ENCODE results near the gene SMC1B. TPM values are rescaled to one million over a fixed set of nuclear protein-coding genes. Genes with fewer than 3 reads are reported as not detected.
A peak's percentile ranks its signal among the peaks of the same experiment; 100 is the strongest.
"Not testable (repeated sequence)": the region's sequence is repeated elsewhere in the genome, so short reads cannot be mapped to it uniquely, and the experiment has no call there.

SMC1B gene
- total RNA-seq, 1 donor = not detected

- no peak for DNase-seq (ENCODE audit: low read depth in 2 of 3, low spot score in 2 of 3)
These were observed 9.0 kb upstream of the SMC1B start for GRCh38 chr22:45422237-45422983.

GRCh38 chr22:45421349-45422055 is 8.1 kb upstream of the SMC1B start:
- no peak for DNase-seq (ENCODE audit: low read depth in 2 of 3, low spot score in 2 of 3)

GRCh38 chr22:45420539-45420938 is 7.1 kb upstream of the SMC1B start:
- no peak for DNase-seq (ENCODE audit: low read depth in 2 of 3, low spot score in 2 of 3)

GRCh38 chr22:45420011-45420410 is 6.6 kb upstream of the SMC1B start:
- no peak for DNase-seq (ENCODE audit: low read depth in 2 of 3, low spot score in 2 of 3)

- DNase-seq (ENCODE audit: low read depth in 2 of 3, low spot score in 2 of 3) = no peak
These were observed 5.4 kb upstream of the SMC1B start for GRCh38 chr22:45418770-45419138.

GRCh38 chr22:45418056-45418769 is 4.8 kb upstream of the SMC1B start:
- no peak for DNase-seq (ENCODE audit: low read depth in 2 of 3, low spot score in 2 of 3)

- DNase-seq (ENCODE audit: low read depth in 2 of 3, low spot score in 2 of 3) = no peak
These were observed 409 bp downstream of the SMC1B start for GRCh38 chr22:45413013-45413367.

- DNase-seq (ENCODE audit: low read depth in 2 of 3, low spot score in 2 of 3) = no peak
These were observed 5.6 kb downstream of the SMC1B start for GRCh38 chr22:45407793-45408192.

GRCh38 chr22:45402466-45402985 is 10.9 kb downstream of the SMC1B start:
- no peak for DNase-seq (ENCODE audit: low read depth in 2 of 3, low spot score in 2 of 3)

GRCh38 chr22:45399712-45400445 is 13.5 kb downstream of the SMC1B start:
- DNase-seq (ENCODE audit: low read depth in 2 of 3, low spot score in 2 of 3) = no peak

GRCh38 chr22:45398214-45398613 is 15.2 kb downstream of the SMC1B start:
- no peak for DNase-seq (ENCODE audit: low read depth in 2 of 3, low spot score in 2 of 3)

GRCh38 chr22:45397806-45398205 is 15.6 kb downstream of the SMC1B start:
- DNase-seq (ENCODE audit: low read depth in 2 of 3, low spot score in 2 of 3) = no peak

GRCh38 chr22:45389546-45389945 is 23.9 kb downstream of the SMC1B start:
- no peak for DNase-seq (ENCODE audit: low read depth in 2 of 3, low spot score in 2 of 3)

- no peak for DNase-seq (ENCODE audit: low read depth in 2 of 3, low spot score in 2 of 3)
These were observed 32.1 kb downstream of the SMC1B start for GRCh38 chr22:45381348-45381747.

- DNase-seq (ENCODE audit: low read depth in 2 of 3, low spot score in 2 of 3) = peak in 2 of 3 donors; percentile 56 to 81
These were observed 36.7 kb downstream of the SMC1B start for GRCh38 chr22:45376703-45377102.

- no peak for DNase-seq (ENCODE audit: low read depth in 2 of 3, low spot score in 2 of 3)
These were observed 37.4 kb downstream of the SMC1B start for GRCh38 chr22:45376009-45376408.

- DNase-seq (ENCODE audit: low read depth in 2 of 3, low spot score in 2 of 3) = not testable (repeated sequence)
These were observed 39.8 kb downstream of the SMC1B start for GRCh38 chr22:45373592-45373991.

- DNase-seq (ENCODE audit: low read depth in 2 of 3, low spot score in 2 of 3) = no peak
These were observed 46.7 kb downstream of the SMC1B start for GRCh38 chr22:45366713-45367112.

- DNase-seq (ENCODE audit: low read depth in 2 of 3, low spot score in 2 of 3) = no peak
These were observed 53.8 kb downstream of the SMC1B start for GRCh38 chr22:45359627-45360026.

- DNase-seq (ENCODE audit: low read depth in 2 of 3, low spot score in 2 of 3) = no peak
These were observed 55.3 kb downstream of the SMC1B start for GRCh38 chr22:45358127-45358526.

GRCh38 chr22:45357490-45357889 is 55.9 kb downstream of the SMC1B start:
- DNase-seq (ENCODE audit: low read depth in 2 of 3, low spot score in 2 of 3) = no peak
